HepG2 (cell line): ENCODE measurements around the gene DNAJB11. TPM values are rescaled to one million over a fixed set of nuclear protein-coding genes. Genes with fewer than 3 reads are reported as not detected.
A peak's percentile ranks its signal among the peaks of the same experiment; 100 is the strongest.

Experiments
- GPN1 ChIP-seq: sonication (generic); formaldehyde crosslinking; IDR thresholded peaks from 2 replicates; pipeline ENCODE4 v1.5.1; 2020; ENCODE audit warnings: missing genetic modification reagents, borderline replicate concordance
- HNF4G ChIP-seq, 2 experiments: sonication (generic) in 1 of 2; formaldehyde crosslinking in 1 of 2; IDR thresholded peaks; 2 replicates each; pipeline versions ENCODE4 v1.4.0 to v1.6.1; 2011 to 2020; ENCODE audit warnings: borderline replicate concordance in 2 of 2, low read depth in 2 of 2, mild to moderate bottlenecking in 2 of 2, low read length in 1 of 2, missing genetic modification reagents in 1 of 2, moderate library complexity in 1 of 2
- MED1 ChIP-seq: sonication (generic); formaldehyde crosslinking; IDR thresholded peaks from 2 replicates; pipeline ENCODE4 v1.4.0; 2020; ENCODE audit warnings: missing genetic modification reagents
- PHF5A ChIP-seq: IDR thresholded peaks from one replicate; pipeline ENCODE4 v1.6.1; 2018; ENCODE audit warnings: low read depth, missing genetic modification reagents; ENCODE audit not compliant: unreplicated experiment
- SMAD9 ChIP-seq: sonication (generic); formaldehyde crosslinking; IDR thresholded peaks from 2 replicates; pipeline ENCODE4 v1.5.1; 2020; ENCODE audit warnings: mild to moderate bottlenecking, missing genetic modification reagents
- SSRP1 ChIP-seq: IDR thresholded peaks from 2 replicates; pipeline ENCODE4 v1.6.1; 2016; ENCODE audit warnings: control low read depth
- ZNF589 ChIP-seq: sonication (generic); formaldehyde crosslinking; conservative IDR thresholded peaks from 2 replicates; pipeline ENCODE4 v1.8.0; 2022; ENCODE audit warnings: mild to moderate bottlenecking, moderate library complexity, missing genetic modification reagents
- ZNF605 ChIP-seq: sonication (generic); formaldehyde crosslinking; IDR thresholded peaks from 2 replicates; pipeline ENCODE4 v1.8.0; 2022; ENCODE audit warnings: mild to moderate bottlenecking, missing genetic modification reagents
- ZNF724P ChIP-seq: sonication (generic); formaldehyde crosslinking; IDR thresholded peaks from 2 replicates; pipeline ENCODE4 v1.8.0; 2022; ENCODE audit warnings: missing genetic modification reagents, borderline replicate concordance
- ZNF776 ChIP-seq: sonication (generic); formaldehyde crosslinking; IDR thresholded peaks from 2 replicates; pipeline ENCODE4 v1.4.0; 2020; ENCODE audit warnings: mild to moderate bottlenecking, missing genetic modification reagents
- polyA plus RNA-seq, 8 experiments: library from polyadenylated mRNA; depleted of rRNA in 3 of 8; stranded (reverse) in 7 of 8; unstranded in 1 of 8; fragments of >200 nt; fragmentation: Illumina TruSeq in 4 of 8; extraction: Trizol in 4 of 8; gene quantifications; 2 replicates each; pipeline versions ENCODE4 v1.2.1 to v1.2.3, GENCODE V29; 2011 to 2016; ENCODE audit warnings: low read depth in 4 of 8, missing spikeins in 1 of 8, mixed read lengths in 1 of 8; ENCODE audit not compliant: insufficient read depth in 1 of 8
- total RNA-seq, 5 experiments: library from RNA; depleted of rRNA; stranded (reverse); fragments of >200 nt; fragmentation: Illumina TruSeq; extraction: Trizol; gene quantifications; 2 replicates each; pipeline ENCODE4 v1.2.3, GENCODE V29; 2016; ENCODE audit warnings: low read depth in 1 of 5
- TF ChIP-seq, protein P1 (sequence below): sonication (generic); formaldehyde crosslinking; IDR thresholded peaks from 2 replicates; pipeline ENCODE4 v1.9.0; 2021; ENCODE audit warnings: missing genetic modification reagents, borderline replicate concordance
- TF ChIP-seq, protein P2 (sequence below): sonication (generic); formaldehyde crosslinking; IDR thresholded peaks from 2 replicates; pipeline ENCODE4 v1.8.1; 2023; ENCODE audit warnings: missing genetic modification reagents, mild to moderate bottlenecking, borderline replicate concordance
- TF ChIP-seq, protein P3 (sequence below): sonication (generic); formaldehyde crosslinking; IDR thresholded peaks from 2 replicates; pipeline ENCODE4 v1.4.0; 2020; ENCODE audit warnings: missing genetic modification reagents
- TF ChIP-seq, protein P4 (sequence below): sonication (generic); formaldehyde crosslinking; IDR thresholded peaks from 2 replicates; pipeline ENCODE4 v1.4.0; 2020; ENCODE audit warnings: missing genetic modification reagents, borderline replicate concordance
- TF ChIP-seq, protein P5 (sequence below): sonication (generic); formaldehyde crosslinking; IDR thresholded peaks from 2 replicates; pipeline ENCODE4 v1.4.0; 2020; ENCODE audit warnings: mild to moderate bottlenecking, missing genetic modification reagents

Gene DNAJB11
- total and polyA plus RNA-seq, 2 of the 13 experiments (the other 11 are each of a cell fraction or from before 2014, with no cell fraction given), result 41.0 to 132 TPM

DNA sequence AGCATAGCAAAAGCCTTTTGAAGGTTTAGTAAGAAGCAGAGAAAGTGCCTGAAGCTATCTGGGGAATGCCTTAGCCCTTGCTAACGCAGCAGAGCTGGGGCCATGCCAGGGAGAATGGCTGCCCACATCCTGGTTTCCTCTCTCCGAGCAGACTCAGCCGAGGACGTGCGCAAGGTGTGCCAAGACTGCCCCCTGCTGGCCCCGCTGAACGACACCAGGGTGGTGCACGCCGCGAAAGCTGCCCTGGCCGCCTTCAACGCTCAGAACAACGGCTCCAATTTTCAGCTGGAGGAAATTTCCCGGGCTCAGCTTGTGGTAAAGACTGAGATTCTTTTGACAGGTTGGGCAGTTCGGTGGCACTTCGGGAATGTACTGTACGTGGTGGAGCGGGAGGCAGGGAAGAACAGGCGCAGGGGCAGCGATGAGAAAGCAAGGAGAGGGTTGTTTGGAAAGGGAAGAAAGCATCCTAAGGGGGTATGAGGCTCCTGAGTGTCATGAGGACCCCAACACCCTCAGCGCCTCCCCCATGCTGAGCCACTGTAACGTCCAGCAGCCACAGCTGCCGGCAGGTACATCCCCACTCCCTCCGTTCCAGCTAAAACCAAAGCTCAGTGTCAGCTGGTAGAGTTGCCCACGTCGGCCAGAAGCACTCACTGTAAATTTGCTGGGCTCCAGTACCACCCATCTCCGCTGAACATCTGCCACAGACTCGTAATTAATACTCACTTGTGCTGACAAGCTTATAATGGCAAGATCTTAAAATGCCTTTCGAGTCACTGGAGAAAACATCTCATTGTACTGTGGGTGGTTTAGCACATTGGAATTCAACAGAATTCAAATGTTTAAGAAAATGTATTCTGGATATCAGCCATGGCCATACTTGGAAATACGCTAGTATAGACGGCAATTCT, 46.8 kb downstream of the DNAJB11 start (continued):
- TF ChIP-seq, protein P1, sequence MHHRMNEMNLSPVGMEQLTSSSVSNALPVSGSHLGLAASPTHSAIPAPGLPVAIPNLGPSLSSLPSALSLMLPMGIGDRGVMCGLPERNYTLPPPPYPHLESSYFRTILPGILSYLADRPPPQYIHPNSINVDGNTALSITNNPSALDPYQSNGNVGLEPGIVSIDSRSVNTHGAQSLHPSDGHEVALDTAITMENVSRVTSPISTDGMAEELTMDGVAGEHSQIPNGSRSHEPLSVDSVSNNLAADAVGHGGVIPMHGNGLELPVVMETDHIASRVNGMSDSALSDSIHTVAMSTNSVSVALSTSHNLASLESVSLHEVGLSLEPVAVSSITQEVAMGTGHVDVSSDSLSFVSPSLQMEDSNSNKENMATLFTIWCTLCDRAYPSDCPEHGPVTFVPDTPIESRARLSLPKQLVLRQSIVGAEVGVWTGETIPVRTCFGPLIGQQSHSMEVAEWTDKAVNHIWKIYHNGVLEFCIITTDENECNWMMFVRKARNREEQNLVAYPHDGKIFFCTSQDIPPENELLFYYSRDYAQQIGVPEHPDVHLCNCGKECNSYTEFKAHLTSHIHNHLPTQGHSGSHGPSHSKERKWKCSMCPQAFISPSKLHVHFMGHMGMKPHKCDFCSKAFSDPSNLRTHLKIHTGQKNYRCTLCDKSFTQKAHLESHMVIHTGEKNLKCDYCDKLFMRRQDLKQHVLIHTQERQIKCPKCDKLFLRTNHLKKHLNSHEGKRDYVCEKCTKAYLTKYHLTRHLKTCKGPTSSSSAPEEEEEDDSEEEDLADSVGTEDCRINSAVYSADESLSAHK (CRISPR knock-in tag), result no peak
- TF ChIP-seq PHF5A (CRISPR knock-in tag), result peak; percentile 51
- TF ChIP-seq, protein P2, sequence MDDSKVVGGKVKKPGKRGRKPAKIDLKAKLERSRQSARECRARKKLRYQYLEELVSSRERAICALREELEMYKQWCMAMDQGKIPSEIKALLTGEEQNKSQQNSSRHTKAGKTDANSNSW (CRISPR knock-in tag), result no peak
- TF ChIP-seq, protein P3, sequence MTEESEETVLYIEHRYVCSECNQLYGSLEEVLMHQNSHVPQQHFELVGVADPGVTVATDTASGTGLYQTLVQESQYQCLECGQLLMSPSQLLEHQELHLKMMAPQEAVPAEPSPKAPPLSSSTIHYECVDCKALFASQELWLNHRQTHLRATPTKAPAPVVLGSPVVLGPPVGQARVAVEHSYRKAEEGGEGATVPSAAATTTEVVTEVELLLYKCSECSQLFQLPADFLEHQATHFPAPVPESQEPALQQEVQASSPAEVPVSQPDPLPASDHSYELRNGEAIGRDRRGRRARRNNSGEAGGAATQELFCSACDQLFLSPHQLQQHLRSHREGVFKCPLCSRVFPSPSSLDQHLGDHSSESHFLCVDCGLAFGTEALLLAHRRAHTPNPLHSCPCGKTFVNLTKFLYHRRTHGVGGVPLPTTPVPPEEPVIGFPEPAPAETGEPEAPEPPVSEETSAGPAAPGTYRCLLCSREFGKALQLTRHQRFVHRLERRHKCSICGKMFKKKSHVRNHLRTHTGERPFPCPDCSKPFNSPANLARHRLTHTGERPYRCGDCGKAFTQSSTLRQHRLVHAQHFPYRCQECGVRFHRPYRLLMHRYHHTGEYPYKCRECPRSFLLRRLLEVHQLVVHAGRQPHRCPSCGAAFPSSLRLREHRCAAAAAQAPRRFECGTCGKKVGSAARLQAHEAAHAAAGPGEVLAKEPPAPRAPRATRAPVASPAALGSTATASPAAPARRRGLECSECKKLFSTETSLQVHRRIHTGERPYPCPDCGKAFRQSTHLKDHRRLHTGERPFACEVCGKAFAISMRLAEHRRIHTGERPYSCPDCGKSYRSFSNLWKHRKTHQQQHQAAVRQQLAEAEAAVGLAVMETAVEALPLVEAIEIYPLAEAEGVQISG, result peak; percentile 6; the same call in 1 of the 2 replicates
- no peak for TF ChIP-seq GPN1 (CRISPR knock-in tag)
- TF ChIP-seq ZNF776 (CRISPR knock-in tag), result no peak
- no peak for TF ChIP-seq HNF4G (IDR thresholded peaks at IDR 0.05; ENCODE audit: borderline replicate concordance, low read depth, low read length)
- TF ChIP-seq HNF4G (CRISPR knock-in tag; IDR thresholded peaks at IDR 0.05; ENCODE audit: borderline replicate concordance, low read depth), result 0 out of 2 replicates have a peak, but pooled peaks have one; percentile 40
- TF ChIP-seq SMAD9 (CRISPR knock-in tag), result no peak
- TF ChIP-seq, protein P4, sequence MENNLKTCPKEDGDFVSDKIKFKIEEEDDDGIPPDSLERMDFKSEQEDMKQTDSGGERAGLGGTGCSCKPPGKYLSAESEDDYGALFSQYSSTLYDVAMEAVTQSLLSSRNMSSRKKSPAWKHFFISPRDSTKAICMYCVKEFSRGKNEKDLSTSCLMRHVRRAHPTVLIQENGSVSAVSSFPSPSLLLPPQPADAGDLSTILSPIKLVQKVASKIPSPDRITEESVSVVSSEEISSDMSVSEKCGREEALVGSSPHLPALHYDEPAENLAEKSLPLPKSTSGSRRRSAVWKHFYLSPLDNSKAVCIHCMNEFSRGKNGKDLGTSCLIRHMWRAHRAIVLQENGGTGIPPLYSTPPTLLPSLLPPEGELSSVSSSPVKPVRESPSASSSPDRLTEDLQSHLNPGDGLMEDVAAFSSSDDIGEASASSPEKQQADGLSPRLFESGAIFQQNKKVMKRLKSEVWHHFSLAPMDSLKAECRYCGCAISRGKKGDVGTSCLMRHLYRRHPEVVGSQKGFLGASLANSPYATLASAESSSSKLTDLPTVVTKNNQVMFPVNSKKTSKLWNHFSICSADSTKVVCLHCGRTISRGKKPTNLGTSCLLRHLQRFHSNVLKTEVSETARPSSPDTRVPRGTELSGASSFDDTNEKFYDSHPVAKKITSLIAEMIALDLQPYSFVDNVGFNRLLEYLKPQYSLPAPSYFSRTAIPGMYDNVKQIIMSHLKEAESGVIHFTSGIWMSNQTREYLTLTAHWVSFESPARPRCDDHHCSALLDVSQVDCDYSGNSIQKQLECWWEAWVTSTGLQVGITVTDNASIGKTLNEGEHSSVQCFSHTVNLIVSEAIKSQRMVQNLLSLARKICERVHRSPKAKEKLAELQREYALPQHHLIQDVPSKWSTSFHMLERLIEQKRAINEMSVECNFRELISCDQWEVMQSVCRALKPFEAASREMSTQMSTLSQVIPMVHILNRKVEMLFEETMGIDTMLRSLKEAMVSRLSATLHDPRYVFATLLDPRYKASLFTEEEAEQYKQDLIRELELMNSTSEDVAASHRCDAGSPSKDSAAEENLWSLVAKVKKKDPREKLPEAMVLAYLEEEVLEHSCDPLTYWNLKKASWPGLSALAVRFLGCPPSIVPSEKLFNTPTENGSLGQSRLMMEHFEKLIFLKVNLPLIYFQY (CRISPR knock-in tag), result peak; percentile 24; the same call in 1 of the 2 replicates
- TF ChIP-seq, protein P5, sequence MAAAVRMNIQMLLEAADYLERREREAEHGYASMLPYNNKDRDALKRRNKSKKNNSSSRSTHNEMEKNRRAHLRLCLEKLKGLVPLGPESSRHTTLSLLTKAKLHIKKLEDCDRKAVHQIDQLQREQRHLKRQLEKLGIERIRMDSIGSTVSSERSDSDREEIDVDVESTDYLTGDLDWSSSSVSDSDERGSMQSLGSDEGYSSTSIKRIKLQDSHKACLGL, result 0 out of 2 replicates have a peak, but pooled peaks have one; percentile 9
- peak; percentile 48; the same call in 1 of the 2 replicates for TF ChIP-seq ZNF605
- TF ChIP-seq MED1 (CRISPR knock-in tag), result peak; percentile 47
- TF ChIP-seq ZNF724P (CRISPR knock-in tag), result peak; percentile 54; the same call in 1 of the 2 replicates
- peak; percentile 94; the same call in 1 of the 2 replicates for TF ChIP-seq SSRP1
- TF ChIP-seq ZNF589 (CRISPR knock-in tag), result peak; percentile 58; the same call in 1 of the 2 replicates
